ENCODE results near the gene CAMTA1.

The CAMTA1 gene

DNA sequence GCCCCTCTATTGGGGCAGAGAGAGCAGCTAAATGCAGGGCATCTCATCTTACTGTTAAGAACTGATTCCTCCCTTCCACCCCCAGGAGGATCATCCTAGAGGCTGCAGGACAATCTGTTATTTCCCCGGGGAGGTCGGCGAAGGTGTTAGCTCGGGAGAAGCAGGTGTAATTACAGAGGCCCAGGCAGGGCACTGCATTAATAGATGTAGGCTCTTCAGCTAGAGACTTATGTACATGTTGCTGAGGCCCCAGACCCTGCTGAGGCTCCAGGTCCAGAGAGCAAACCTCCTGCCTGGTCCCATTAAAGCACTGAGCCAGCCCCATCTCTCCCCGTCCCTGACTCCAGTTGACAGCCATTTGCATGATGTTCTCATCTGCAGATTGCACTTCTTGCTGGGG is 665.6 kb downstream of the CAMTA1 start:
- Histone ChIP-seq H3K4me1 (ENCODE audit: control insufficient read depth, insufficient read depth, low read length) (no peaks in the 10 kb centered on the region), H3K4me3 (ENCODE audit: low read depth, low read length) (no peak overlapping the region), H3K27ac (ENCODE audit: extremely low read depth, low read depth, low read length) (no peak overlapping the region), H3K36me3 (ENCODE audit: control insufficient read depth in 2 of 2, insufficient read depth in 1 of 2, low read length in 2 of 2) (no peaks in the 10 kb centered on the region), H3K9me3 (ENCODE audit: control insufficient read depth, insufficient read depth, low read depth, low read length) (no peaks in the 10 kb centered on the region)
- POLR2A ChIA-PET = interaction anchor here (0.6 kb wide), 1 partner anchor 40 kb away, joined by 3 read pairs; no protein-coding TSS in a partner anchor
- CTCF ChIA-PET = interaction anchor here (0.7 kb wide), 1 partner anchor 1087 kb away, joined by 3 read pairs; no protein-coding TSS in a partner anchor
- TF ChIP-seq ZNF292 (tag by site-specific recombination; IDR thresholded peaks at IDR 0.05; ENCODE audit: borderline replicate concordance, low read depth) (no peak), ZSCAN30 (tag by site-specific recombination; IDR thresholded peaks at IDR 0.05) (no peak), ZNF473 (tag by site-specific recombination; IDR thresholded peaks at IDR 0.05) (no peak), GFI1B (tag by site-specific recombination; IDR thresholded peaks at IDR 0.05) (no peak), ZFHX2 (tag by site-specific recombination; conservative IDR thresholded peaks at IDR 0.05) (no peak), ZNF843 (tag by site-specific recombination; IDR thresholded peaks at IDR 0.05) (no peak), TCF7L2 (IDR thresholded peaks at IDR 0.05; ENCODE audit: borderline replicate concordance, low read depth, low read length) (no peak), ZNF133 (tag by site-specific recombination; IDR thresholded peaks at IDR 0.05) (no peak), ZNF777 (tag by site-specific recombination; IDR thresholded peaks at IDR 0.05; ENCODE audit: borderline replicate concordance) (no peak), ZNF266 (tag by site-specific recombination; IDR thresholded peaks at IDR 0.05; ENCODE audit: low read depth) (no peak)
- TF ChIP-seq, protein P1, sequence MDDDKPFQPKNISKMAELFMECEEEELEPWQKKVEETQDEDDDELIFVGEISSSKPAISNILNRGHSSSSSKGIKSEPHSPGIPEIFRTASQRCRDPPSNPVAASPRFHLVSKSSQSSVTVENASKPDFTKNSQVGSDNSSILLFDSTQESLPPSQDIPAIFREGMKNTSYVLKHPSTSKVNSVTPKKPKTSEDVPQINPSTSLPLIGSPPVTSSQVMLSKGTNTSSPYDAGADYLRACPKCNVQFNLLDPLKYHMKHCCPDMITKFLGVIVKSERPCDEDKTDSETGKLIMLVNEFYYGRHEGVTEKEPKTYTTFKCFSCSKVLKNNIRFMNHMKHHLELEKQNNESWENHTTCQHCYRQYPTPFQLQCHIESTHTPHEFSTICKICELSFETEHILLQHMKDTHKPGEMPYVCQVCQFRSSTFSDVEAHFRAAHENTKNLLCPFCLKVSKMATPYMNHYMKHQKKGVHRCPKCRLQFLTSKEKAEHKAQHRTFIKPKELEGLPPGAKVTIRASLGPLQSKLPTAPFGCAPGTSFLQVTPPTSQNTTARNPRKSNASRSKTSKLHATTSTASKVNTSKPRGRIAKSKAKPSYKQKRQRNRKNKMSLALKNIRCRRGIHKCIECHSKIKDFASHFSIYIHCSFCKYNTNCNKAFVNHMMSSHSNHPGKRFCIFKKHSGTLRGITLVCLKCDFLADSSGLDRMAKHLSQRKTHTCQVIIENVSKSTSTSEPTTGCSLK (tag by site-specific recombination; IDR thresholded peaks at IDR 0.05) = no peak

DNA sequence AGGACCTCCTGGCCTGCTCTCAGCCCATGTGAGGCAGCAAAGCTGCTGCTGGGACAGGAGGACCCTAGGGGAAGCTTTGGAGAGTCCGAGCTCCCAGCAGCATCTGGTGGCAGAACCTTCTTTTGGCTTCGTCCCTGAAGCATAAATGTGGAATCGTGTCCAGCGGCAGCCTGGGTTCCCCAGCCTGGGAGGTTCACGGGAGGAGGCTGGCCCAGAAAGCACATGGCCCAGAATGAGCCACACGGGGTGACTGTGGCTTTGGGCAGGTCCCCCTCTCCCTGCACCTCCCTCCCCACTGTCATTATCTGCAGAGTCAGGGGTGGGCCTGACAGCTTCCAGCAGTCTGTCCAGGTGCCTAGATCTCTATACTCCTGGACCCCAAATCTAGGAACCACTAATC is 667.8 kb downstream of the CAMTA1 start:
- H3K27ac ChIP-seq (ENCODE audit: extremely low read depth, low read depth, low read length) = no peak overlapping the region
- H3K4me1 ChIP-seq (ENCODE audit: control insufficient read depth, insufficient read depth, low read length) = no peaks in the 10 kb centered on the region
- H3K36me3 ChIP-seq (ENCODE audit: control insufficient read depth in 2 of 2, insufficient read depth in 1 of 2, low read length in 2 of 2) = no peaks in the 10 kb centered on the region
- TF ChIP-seq ZBTB48 (tag by site-specific recombination; IDR thresholded peaks at IDR 0.05) (no peak), ZNF510 (tag by site-specific recombination; IDR thresholded peaks at IDR 0.05; ENCODE audit: insufficient replicate concordance) (no peak), HOXD13 (CRISPR knock-in tag; IDR thresholded peaks at IDR 0.05; ENCODE audit: borderline replicate concordance) (no peak), ZNF146 (tag by site-specific recombination; IDR thresholded peaks at IDR 0.05) (no peak), ZNF324 (tag by site-specific recombination; IDR thresholded peaks at IDR 0.05) (no peak), KLF8 (tag by site-specific recombination; IDR thresholded peaks at IDR 0.05) (no peak), SETDB1 (IDR thresholded peaks at IDR 0.05; ENCODE audit: insufficient read length, low read length) (no peak), RBAK (tag by site-specific recombination; IDR thresholded peaks at IDR 0.05) (no peak), SCRT2 (tag by site-specific recombination; IDR thresholded peaks at IDR 0.05) (no peak), ZNF501 (tag by site-specific recombination; IDR thresholded peaks at IDR 0.05) (no peak), ZNF549 (tag by site-specific recombination; IDR thresholded peaks at IDR 0.05) (no peak), ZNF654 (tag by site-specific recombination; IDR thresholded peaks at IDR 0.05; ENCODE audit: low read depth) (no peak), ZNF48 (tag by site-specific recombination; IDR thresholded peaks at IDR 0.05) (no peak), ZNF223 (tag by site-specific recombination; IDR thresholded peaks at IDR 0.05) (no peak), ZNF132 (tag by site-specific recombination; IDR thresholded peaks at IDR 0.05; ENCODE audit: borderline replicate concordance) (no peak)
- TF ChIP-seq, protein P2, sequence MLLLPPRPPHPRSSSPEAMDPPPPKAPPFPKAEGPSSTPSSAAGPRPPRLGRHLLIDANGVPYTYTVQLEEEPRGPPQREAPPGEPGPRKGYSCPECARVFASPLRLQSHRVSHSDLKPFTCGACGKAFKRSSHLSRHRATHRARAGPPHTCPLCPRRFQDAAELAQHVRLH (tag by site-specific recombination; IDR thresholded peaks at IDR 0.05) = no peak
- TF ChIP-seq, protein P3, sequence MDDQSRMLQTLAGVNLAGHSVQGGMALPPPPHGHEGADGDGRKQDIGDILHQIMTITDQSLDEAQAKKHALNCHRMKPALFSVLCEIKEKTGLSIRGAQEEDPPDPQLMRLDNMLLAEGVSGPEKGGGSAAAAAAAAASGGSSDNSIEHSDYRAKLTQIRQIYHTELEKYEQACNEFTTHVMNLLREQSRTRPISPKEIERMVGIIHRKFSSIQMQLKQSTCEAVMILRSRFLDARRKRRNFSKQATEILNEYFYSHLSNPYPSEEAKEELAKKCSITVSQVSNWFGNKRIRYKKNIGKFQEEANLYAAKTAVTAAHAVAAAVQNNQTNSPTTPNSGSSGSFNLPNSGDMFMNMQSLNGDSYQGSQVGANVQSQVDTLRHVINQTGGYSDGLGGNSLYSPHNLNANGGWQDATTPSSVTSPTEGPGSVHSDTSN (CRISPR knock-in tag; IDR thresholded peaks at IDR 0.05) = no peak
- no peaks in the 10 kb centered on the region for H3K9me3 ChIP-seq (ENCODE audit: control insufficient read depth, insufficient read depth, low read depth, low read length)
- CTCF ChIA-PET = interaction anchor here (1.0 to 1.7 kb wide), 2 partner anchors 76 to 79 kb away, joined by 3 to 4 read pairs; no protein-coding TSS in a partner anchor
- POLR2A ChIA-PET = no interaction called here
- H3K4me3 ChIP-seq (ENCODE audit: low read depth, low read length) = no peak overlapping the region

Measured in HEK293 (cell line).